Measurements from ENCODE around the gene ERCC6.

Gene ERCC6

DNA sequence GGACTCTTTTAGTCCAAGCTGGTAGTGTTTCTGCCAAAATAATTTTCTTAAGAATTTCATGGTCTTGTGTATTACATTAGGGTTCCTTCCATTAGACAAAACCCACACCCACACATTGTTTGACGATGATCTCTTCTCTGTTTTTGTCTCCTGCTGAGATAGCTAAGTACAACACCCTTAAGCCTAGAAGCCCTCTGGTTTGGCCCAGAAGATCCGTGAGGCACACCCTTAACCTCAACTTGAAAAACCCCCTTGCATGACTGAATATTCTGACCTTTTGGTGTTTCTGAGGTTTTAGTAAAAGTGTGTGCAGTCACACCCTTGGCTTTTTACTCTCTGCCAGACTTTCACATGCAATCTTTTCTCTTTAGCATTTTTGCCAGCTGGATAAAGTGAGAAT lies 29.3 kb upstream of the ERCC6 start:
- H3K4me3 ChIP-seq (ENCODE audit: low read depth, low read length): no peak overlapping the region
- TF ChIP-seq, protein P1, sequence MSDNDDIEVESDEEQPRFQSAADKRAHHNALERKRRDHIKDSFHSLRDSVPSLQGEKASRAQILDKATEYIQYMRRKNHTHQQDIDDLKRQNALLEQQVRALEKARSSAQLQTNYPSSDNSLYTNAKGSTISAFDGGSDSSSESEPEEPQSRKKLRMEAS (IDR thresholded peaks at IDR 0.05; ENCODE audit: low read depth, low read length): no peak
- TF ChIP-seq, protein P2, sequence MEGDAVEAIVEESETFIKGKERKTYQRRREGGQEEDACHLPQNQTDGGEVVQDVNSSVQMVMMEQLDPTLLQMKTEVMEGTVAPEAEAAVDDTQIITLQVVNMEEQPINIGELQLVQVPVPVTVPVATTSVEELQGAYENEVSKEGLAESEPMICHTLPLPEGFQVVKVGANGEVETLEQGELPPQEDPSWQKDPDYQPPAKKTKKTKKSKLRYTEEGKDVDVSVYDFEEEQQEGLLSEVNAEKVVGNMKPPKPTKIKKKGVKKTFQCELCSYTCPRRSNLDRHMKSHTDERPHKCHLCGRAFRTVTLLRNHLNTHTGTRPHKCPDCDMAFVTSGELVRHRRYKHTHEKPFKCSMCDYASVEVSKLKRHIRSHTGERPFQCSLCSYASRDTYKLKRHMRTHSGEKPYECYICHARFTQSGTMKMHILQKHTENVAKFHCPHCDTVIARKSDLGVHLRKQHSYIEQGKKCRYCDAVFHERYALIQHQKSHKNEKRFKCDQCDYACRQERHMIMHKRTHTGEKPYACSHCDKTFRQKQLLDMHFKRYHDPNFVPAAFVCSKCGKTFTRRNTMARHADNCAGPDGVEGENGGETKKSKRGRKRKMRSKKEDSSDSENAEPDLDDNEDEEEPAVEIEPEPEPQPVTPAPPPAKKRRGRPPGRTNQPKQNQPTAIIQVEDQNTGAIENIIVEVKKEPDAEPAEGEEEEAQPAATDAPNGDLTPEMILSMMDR (IDR thresholded peaks at IDR 0.05; ENCODE audit: low read depth, low read length): no peak
- no peak for DNase-seq (ENCODE audit: low read depth)

DNA sequence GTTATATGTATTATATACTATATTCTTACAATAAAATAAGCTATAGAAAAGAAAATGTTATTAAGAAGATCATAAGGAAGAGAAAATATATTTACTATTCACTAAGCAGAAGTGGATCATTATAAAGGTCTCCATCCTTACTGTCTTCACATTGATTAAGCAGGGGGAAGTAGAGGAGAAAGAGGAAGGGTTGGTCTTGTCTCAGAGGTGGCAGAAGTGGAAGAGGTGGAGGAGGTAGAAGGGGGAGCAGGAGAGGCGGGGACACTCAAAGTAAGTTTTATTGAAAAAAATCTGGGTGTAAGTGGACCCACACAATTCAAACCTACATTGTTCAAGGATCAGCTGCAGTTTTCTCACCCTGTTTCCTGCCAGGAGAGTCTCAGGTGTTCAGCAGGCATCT lies 28.9 kb upstream of the ERCC6 start:
- H3K4me3 ChIP-seq (ENCODE audit: low read depth, low read length): no peak overlapping the region
- TF ChIP-seq, protein P2 (IDR thresholded peaks at IDR 0.05; ENCODE audit: low read depth, low read length): no peak
- TF ChIP-seq MYC (IDR thresholded peaks at IDR 0.05; ENCODE audit: low read depth, low read length) (no peak), POLR2A (IDR thresholded peaks at IDR 0.05; ENCODE audit: extremely low read depth, insufficient read length) (no peak)
- TF ChIP-seq, protein P1 (IDR thresholded peaks at IDR 0.05; ENCODE audit: low read depth, low read length): no peak
- no peak for DNase-seq (ENCODE audit: low read depth)

DNA sequence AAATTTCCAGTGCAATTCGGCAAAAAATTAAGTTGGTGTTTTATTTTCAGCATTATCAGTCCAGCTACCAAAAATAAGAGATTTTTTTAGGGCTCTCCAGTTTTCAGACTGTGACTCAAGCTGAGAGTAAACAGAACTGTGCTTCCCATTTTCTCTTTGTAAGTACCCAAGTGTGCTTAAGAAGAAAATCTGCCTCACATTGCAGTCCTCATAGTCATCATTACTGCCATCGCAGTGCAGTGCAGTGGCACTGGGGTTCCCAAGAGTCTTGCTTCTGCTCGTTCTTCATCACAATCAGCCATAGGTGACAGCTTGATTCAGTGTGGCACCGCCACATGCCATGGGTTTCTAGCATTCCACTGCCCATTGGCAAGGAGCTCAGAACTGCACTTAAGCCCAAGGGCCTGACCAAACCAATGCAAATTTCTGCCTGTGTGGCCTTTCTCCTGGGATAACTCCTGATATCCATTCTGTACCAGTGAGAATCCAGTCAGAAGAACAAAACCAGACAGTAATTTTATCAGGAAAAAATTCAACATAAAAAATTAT lies 25.6 kb upstream of the ERCC6 start:
- H3K4me3 ChIP-seq (ENCODE audit: low read depth, low read length): no peak overlapping the region
- TF ChIP-seq, protein P1 (IDR thresholded peaks at IDR 0.05; ENCODE audit: low read depth, low read length): no peak
- TF ChIP-seq POLR2A (IDR thresholded peaks at IDR 0.05; ENCODE audit: extremely low read depth, insufficient read length) (no peak), MYC (IDR thresholded peaks at IDR 0.05; ENCODE audit: low read depth, low read length) (no peak)
- TF ChIP-seq, protein P2 (IDR thresholded peaks at IDR 0.05; ENCODE audit: low read depth, low read length): no peak
- no peak for DNase-seq (ENCODE audit: low read depth)

DNA sequence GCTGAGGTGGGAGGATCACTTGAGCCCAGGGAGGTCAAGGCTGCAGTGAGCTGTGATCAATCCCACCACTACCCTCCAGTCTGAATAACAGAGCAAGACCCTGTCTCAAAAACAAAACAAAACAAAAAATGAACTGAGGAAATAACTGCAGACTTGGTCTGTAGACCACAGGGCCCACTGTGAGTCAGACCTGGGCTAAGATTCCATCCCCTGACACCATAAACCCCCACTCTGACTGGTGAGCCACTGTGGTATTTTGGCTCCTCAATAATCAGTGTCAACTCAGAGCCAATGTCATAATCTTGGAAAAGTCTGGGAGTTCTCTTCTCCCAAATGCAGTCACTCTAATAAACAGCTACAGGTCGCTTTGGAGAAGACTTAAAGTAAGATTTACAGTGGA lies 24.0 kb upstream of the ERCC6 start:
- TF ChIP-seq MYC (IDR thresholded peaks at IDR 0.05; ENCODE audit: low read depth, low read length) (no peak), POLR2A (IDR thresholded peaks at IDR 0.05; ENCODE audit: extremely low read depth, insufficient read length) (no peak)
- TF ChIP-seq, protein P1 (IDR thresholded peaks at IDR 0.05; ENCODE audit: low read depth, low read length): no peak
- TF ChIP-seq, protein P2 (IDR thresholded peaks at IDR 0.05; ENCODE audit: low read depth, low read length): no peak
- H3K4me3 ChIP-seq (ENCODE audit: low read depth, low read length): no peak overlapping the region
- DNase-seq (ENCODE audit: low read depth): no peak

DNA sequence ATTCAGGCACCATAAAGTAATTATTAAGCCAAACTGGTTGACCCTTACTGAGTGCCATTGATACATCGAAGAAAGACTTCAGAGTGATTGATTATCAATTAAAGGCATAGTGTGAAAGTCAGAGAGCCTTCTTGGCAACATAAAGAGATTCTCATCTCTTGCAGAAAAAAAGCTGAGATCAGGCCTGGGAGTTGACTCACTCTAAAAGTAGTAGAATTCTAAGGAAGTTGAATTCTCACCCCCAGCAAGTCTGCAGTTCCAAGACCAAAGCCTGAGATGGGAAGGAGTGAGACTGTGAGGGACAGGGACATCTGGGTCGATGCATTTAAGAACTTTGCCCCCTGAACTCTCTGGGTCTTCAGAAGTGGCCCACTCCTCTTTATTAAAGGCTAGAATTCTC lies 21.6 kb upstream of the ERCC6 start:
- TF ChIP-seq MYC (IDR thresholded peaks at IDR 0.05; ENCODE audit: low read depth, low read length) (no peak), POLR2A (IDR thresholded peaks at IDR 0.05; ENCODE audit: extremely low read depth, insufficient read length) (no peak)
- TF ChIP-seq, protein P1 (IDR thresholded peaks at IDR 0.05; ENCODE audit: low read depth, low read length): no peak
- TF ChIP-seq, protein P2 (IDR thresholded peaks at IDR 0.05; ENCODE audit: low read depth, low read length): no peak

DNA sequence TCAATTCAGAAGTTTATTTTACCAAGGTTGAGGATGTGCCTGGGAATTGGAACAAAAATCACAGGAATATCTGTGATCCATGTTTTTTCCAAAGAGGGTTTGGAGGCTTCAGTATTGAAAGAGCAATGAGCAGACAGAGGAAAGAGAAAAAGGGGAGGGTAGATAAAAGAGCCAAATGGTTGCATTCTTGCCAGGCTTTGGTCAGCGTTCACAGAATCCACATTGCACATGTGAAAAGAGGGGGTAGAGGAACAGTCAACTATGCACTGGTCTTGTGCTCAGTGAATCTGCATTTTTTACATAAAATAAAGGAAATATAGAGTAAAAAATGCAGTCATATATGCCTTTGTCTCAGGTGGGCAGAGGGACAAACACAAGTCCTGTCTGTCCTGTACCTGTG lies 20.6 kb upstream of the ERCC6 start:
- TF ChIP-seq, protein P2 (IDR thresholded peaks at IDR 0.05; ENCODE audit: low read depth, low read length): no peak
- TF ChIP-seq POLR2A (IDR thresholded peaks at IDR 0.05; ENCODE audit: extremely low read depth, insufficient read length) (no peak), MYC (IDR thresholded peaks at IDR 0.05; ENCODE audit: low read depth, low read length) (no peak)
- TF ChIP-seq, protein P1 (IDR thresholded peaks at IDR 0.05; ENCODE audit: low read depth, low read length): no peak
- no peak for DNase-seq (ENCODE audit: low read depth)
- no peak overlapping the region for H3K4me3 ChIP-seq (ENCODE audit: low read depth, low read length)

More for the DNA sequence above, 21.6 kb upstream of the ERCC6 start:
- DNase-seq (ENCODE audit: low read depth): no peak
- H3K4me3 ChIP-seq (ENCODE audit: low read depth, low read length): no peak overlapping the region
